ENCODE results near the gene MICU2. TPM values are rescaled to one million over a fixed set of nuclear protein-coding genes. Genes with fewer than 3 reads are reported as not detected.

MICU2 gene
- total RNA-seq, 1 donor from 2014 or later: 60.5 TPM

GRCh38 chr13:21544515-21544914 lies 59.5 kb downstream of the MICU2 start:
- no peak for DNase-seq

GRCh38 chr13:21542563-21542962 lies 61.4 kb downstream of the MICU2 start:
- no peak for DNase-seq

- DNase-seq: no peak
Measured at GRCh38 chr13:21541980-21542379, 62.0 kb downstream of the MICU2 start.

DNA sequence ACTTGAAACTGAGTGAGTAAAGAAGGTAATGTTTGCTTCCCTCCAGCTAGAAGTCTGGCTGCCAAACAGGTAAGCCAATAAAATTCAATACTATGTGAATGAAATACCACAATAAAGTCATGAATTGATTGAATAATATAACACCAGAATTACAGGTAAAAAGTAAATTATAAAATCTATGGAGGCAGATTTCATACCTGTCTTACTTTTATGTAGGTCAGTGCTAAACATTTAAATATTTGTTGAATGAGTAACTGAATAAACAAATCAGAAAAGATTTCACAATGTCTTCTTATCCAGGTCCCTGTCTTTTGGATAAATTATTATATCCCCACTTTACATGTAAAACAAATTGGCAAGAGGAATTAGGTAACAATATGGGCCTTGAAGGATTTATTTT lies 62.7 kb downstream of the MICU2 start:
- no peak for DNase-seq

DNA sequence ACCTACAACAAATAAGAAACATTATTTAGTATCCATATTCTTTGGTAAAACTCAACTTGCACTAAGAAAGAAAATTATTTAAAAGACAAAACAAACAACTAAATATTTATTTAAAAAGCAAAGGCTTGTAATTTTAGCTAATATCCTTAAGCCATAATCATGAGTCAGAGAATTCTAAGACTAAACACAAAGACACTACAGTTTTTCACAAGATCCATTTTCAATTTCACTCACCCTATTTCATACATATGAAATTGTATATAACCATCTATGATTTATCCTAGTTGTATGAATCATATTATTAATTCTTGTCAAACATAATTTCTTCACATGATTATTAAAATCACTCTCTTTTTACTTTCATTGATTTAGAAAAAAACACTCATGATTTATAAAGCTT lies 64.3 kb downstream of the MICU2 start:
- DNase-seq: no peak

DNA sequence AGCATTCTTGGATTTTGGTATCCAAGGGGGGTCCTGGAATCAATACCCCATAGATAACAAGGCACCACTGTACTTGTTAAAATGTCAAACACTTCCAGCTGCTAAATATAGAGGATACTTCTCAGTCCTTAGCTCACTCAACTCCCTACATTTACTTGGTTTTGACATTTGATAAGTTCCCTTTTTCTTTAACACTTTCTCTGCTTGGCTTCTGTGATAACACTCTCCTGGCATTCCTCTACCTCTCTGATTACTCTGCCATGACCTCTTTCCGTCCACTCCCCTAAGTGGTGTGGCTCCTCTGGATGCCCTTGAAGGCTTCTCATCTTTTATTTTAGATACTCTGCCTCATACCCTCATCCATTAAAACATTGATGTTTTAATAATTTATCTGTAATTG lies 65.2 kb downstream of the MICU2 start:
- no peak for DNase-seq

DNA sequence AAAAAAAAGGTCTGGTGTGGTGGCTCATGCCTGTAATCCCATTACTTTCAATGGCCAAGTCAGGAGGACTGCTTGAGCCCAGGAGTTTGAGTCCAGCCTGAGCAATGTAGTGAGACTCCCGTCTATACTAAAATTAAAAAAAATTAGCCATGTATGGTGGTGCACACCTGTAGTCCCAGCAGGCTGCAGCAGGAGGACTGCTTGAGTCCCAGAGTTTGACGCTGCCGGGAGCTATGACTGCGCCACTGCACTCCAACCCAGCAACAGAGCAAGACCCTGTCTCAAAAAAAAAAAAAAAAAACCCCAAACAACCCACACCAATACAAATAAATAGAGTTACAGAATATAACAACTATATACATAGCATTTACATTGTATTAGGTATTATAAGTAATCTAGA lies 65.7 kb downstream of the MICU2 start:
- no peak for DNase-seq

GRCh38 chr13:21537105-21537504 lies 66.9 kb downstream of the MICU2 start:
- DNase-seq: no peak

DNA sequence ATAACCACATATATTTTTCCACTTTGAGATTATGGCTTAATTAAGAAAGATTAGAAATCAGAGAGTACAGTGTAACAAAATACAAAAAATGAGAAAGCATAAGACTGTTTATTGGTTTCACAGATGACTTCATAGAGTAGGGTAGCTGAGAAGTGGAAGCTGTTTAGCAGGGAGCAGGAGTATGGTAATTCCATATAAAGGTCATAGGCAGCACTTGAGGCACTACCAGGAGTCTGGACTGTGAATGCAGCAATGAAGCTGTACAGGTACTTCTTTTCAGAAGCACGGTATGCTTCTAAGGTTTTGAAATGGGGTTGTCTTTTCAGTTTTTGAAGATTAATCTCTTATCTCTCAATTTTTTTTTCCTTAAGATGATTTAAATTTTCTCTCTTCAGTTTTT lies 69.2 kb downstream of the MICU2 start:
- DNase-seq: no peak

- DNase-seq: no peak
Measured at GRCh38 chr13:21531455-21531854, 72.5 kb downstream of the MICU2 start.

GRCh38 chr13:21530656-21531055 lies 73.3 kb downstream of the MICU2 start:
- DNase-seq: no peak

DNA sequence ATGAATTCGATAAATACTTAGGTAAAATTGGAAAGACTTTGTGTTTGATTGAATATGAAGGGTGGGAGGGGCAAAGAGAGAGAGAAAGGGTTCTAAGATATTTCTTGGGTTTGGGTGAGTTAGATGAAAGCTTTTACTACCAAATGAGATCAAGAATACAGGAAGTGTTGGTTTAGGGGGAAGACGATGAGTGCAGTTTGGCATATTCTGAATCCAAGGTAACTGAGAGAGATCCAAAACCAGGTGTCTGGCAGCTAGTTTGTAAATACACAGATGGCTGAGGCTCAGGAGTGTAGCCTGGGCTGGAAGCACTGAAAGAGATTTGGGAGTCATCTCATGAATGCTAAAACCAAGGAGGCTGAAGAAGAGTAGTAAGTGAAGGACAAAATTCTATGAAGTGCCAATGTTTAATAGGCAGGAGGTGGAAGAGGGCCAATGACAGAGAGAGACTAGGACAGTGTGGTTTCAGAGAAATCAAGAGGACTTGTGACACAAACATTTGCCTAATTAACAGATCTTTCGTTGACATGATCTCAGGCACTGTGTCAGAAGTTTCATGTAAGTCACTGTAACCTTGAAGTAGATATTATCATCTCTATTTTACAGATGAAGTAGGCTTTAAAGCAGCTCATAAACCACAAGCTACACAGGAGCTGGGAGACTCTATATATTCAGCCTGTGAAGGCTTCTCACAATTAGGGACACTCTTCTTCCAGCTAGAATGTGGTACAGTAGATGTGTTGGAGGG lies 74.7 kb downstream of the MICU2 start:
- DNase-seq: no peak

DNA sequence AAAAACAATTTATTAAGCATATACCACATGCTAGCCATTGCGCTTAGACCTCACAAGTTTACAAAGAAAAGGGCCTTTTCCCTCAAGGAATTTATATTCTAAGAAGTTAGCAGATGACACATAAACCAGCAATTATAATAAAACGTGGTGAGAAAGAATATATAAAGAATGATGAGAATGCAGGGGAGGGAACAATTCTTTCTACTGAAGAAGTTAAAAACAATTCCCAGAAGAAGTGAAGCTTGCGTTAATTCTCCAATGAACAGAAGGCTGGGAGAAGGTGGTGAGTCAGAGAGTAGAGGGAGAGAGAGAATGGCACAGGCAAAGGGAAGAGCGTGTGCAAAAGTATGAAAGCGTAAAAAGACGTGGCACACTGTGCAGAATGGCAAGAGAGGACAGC lies 75.4 kb downstream of the MICU2 start:
- no peak for DNase-seq

- DNase-seq: no peak
Measured at GRCh38 chr13:21526707-21527540, 77.0 kb downstream of the MICU2 start.

GRCh38 chr13:21522847-21523246 lies 81.1 kb downstream of the MICU2 start:
- no peak for DNase-seq

- DNase-seq: no peak
Measured at GRCh38 chr13:21522130-21522529, 81.8 kb downstream of the MICU2 start.

DNA sequence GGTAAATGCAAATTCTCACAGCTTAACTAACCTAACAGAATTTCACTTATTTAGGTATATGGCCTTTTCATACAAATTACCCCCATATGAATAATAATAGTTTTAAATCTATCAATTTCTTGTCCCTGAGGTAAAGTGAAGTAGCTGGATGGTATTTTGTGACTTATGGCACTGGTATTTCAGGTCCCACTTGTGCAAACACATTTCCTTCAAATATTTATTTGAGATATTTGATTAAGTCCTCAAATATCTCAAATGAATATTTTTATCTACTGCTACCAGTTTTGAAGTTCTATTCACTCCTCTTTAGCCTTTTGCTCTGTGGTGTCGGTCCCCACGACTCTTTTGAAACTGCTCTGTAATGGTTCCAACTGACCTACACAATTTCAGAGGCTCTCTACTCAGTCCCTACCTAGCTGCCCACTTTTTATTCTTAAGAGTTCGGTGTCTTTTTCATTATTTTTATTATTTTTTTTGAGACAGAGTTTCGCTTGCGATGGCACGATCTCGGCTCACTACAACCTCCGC lies 85.3 kb downstream of the MICU2 start:
- DNase-seq: no peak

GRCh38 chr13:21517576-21517975 lies 86.4 kb downstream of the MICU2 start:
- no peak for DNase-seq

DNA sequence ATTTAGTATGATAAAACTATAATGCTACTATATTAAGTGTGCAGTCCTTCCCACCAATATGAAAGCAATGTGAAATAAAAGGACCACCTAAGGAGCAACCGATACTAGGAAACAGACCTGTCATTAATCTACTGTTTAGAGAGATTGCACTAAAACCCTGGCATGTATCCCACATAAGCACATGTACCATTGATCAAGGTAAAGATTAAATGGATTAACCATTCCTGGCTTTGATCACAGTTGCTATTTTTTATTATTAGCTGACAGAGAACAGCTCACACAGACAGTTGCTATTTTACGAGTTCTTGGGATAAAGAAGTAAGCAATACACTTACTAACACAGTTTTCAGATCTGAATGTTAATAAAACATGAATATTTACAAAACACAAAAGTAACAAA lies 87.2 kb downstream of the MICU2 start:
- no peak for DNase-seq

GRCh38 chr13:21511849-21512248 lies 92.1 kb downstream of the MICU2 start:
- no peak for DNase-seq

- DNase-seq: no peak
Measured at GRCh38 chr13:21504379-21504778, 99.6 kb downstream of the MICU2 start.

GRCh38 chr13:21501686-21502085 lies 102.3 kb downstream of the MICU2 start:
- DNase-seq: no peak

DNA sequence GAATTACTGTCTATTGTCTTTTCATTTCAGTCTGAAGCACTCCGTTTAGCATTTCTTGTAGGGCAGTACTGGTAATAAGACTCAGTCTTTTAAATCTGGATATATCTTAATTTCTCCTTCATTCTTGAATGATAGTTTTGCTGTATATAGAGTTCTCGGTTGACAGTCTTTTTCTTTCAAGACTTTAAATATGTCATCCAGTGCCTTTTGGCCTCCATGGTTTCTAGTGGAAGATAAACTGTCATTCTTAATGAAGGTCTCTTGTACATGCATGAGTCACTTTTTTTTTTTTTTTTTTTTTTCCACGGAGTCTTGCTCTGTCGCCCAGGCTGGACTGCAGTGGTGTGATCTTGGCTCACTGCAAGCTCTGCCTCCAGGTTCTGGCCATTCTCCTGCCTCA lies 117.6 kb downstream of the MICU2 start:
- DNase-seq: no peak

GRCh38 chr13:21483748-21484147 lies 120.2 kb downstream of the MICU2 start:
- no peak for DNase-seq
